Stimulated activated CD4-positive, alpha-beta T cell treated with anti-CD3 and anti-CD28 coated beads, Interleukin-1b, Interleukin-23, amount 100 ng/mL, for 4 hours (primary cell): ENCODE measurements around the gene MOBP.
"Not testable (repeated sequence)": the region's sequence is repeated elsewhere in the genome, so short reads cannot be mapped to it uniquely, and the experiment has no call there.

Experiments used
- DNase-seq, 2 donors: peaks; one replicate each; pipeline ENCODE4 v3.0.0-alpha.2; 2020; ENCODE audit warnings: low read depth in 2 of 2

MOBP gene

DNA sequence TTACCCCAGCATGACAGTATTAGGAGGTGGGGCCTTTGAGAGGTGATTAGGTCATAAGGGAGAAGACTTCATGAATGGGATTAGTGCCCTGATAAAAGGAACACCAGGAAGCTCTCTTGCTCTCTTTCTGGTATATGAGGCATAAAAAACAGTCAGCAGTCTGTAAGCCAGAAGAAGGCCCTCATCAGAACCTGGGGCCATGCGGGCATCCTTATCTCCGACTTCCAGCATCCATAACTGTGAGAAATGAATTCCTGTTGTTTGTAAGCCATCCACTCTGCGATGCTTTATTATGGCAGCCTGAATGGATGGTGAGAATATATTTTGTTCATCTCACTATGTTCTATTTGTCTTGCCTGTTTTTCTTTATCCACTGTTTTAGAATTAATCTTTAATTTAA lies 17.7 kb upstream of the MOBP start:
- DNase-seq = no peak

DNA sequence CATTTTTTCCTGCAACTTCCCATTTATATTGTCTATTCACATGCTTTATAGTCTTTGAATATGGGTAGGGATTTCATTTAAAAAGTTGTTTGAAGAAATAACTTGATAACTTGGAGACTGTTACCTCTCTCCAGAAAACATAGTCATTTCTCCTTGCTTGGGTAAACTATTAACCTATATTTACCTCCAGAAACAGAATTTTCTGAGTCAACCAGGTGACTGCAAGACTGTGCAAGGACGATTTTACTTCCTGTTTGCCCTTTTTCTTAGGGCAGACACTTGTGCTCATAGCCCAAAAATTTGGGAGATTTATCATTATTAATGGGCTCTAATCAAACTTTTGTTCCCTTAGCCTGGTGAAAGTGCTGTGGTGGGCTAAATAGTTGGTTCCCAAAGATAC lies 14.3 kb upstream of the MOBP start:
- DNase-seq = no peak

- not testable (repeated sequence) for DNase-seq
Observed at GRCh38 chr3:39453872-39454271, 13.6 kb upstream of the MOBP start.

- DNase-seq = no peak
Observed at GRCh38 chr3:39454591-39455217, 12.8 kb upstream of the MOBP start.

- DNase-seq = no peak
Observed at GRCh38 chr3:39456159-39456558, 11.3 kb upstream of the MOBP start.

DNA sequence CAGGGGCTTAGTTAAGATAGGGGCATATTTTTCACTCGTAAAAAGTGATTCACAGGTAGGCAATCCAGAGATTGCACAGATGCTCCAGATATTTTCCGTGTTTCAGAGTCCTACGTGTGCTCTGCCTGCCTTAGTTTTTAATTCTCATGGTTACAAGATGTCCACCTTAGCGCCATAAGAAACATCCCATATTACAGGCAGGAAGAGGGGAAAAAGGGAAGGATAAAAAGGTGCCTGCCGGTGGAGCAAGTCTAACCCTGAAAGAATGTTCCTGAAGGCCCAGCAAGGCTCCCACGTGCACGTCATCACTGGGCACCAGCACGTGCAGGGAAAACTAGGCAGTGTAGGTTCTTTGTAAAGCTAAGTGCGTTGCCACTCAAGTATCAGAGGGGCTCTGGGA lies 10.1 kb upstream of the MOBP start:
- DNase-seq = no peak

DNA sequence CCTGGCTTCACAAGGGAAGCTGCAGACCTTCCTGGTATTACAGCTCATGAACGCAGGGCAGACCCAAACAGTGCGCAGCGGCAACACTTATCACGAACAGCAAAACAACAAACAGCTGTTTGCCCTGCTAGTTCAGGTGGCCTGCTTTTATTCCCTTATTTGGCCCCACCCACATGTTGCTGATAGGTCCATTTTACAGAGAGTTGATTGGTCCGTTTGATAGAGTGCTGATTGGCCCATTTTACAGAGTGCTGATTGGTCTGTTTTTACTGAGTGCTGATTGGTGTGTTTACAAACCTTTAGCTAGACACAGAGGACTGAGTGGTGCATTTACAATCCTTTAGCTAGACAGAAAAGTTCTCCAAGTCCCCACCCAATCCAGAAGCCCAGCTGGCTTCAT lies 8.9 kb upstream of the MOBP start:
- DNase-seq = not testable (repeated sequence)

DNA sequence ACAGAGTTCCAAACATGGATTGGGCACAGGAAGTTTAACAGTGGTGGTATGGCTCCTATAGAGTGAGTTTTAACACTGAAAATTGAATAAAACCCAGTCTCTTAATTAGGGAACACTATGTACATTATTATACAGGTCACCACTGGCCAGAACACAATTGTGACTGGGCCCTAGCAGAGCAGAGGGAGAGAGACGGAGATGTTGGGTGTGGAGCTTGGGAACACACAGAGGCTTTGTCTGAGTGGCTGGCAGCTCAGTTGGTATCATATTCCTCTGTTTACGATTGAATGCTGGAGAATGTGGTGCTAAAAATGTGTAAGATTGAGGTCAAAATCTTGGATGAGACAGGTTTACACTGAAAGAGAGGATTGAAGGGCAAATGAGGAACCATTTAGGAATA lies 6.8 kb upstream of the MOBP start:
- no peak for DNase-seq

DNA sequence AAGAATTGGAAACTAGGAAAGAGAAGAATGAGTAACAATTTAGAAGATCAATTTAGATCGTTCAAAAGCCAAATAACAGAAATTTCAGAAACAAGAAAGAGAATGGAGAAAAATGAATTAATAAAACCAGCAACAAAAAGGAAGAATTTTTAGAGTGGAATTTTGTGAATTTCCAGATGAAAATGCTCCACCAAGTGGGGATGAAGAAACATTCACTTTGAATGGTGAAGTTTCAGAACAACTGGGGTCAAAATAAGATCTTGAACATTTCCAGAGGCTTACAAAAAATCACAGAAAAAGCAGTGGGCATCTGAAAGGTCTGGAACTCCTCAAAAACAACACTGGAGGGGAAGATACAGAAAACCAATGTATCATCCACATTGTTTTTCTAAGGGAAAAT lies 4.2 kb upstream of the MOBP start:
- no peak for DNase-seq

GRCh38 chr3:39466988-39467387 lies 492 bp upstream of the MOBP start:
- DNase-seq = no peak

DNA sequence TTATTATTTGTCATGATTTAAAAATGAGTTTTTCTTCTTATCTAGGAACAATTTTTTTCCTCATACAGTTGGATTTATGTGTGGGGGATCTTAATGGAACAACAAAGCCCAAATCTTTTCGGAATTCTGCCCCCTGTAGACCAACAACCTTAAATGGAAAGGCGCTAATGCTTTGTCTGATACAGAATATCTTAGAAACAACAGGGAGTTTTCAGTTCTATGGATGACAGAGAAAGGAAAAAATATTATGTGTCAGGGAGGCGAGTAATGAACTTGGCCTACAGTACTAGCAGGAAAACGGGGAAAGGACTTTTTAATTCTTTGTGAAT lies 592 bp downstream of the MOBP start:
- no peak for DNase-seq

DNA sequence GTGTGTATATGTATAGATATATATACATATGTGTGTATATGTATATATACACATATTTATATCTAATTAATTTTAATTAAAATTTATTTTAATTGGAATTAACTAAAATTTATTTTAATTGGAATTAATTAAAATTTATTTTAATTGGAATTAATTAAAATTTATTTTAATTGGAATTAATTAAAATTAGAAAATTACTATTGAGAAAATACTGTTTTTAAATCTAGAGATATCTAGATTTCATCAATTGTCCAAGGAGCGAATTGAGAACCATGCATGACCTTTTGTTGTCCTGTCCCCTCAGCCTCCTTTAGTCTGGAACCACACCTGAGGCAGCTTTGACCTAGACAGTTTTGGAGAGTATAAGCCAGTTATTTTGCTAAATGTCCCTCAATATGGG lies 1.8 kb downstream of the MOBP start:
- no peak for DNase-seq

GRCh38 chr3:39469945-39470344 lies 2.5 kb downstream of the MOBP start:
- DNase-seq = no peak

DNA sequence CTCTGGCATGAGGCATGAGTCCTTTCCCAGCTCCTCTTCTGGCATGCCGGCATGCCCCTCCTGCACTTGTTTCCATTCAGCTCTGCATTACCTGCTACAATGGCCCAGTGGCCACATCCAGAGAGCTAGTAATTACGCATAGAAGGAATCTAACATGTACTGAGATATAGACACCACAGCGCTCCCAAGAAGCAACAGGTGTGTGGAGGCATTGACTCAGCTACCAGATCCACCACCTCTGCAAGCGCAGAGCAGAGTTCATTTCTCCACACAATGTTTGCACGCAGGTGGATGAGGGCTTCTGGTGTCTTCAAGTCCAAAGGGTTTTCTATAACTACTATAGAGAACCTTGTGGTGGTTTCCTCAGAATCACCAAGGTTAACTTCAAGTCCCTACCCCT lies 4.2 kb downstream of the MOBP start:
- DNase-seq = no peak

GRCh38 chr3:39473452-39474125 lies 6.1 kb downstream of the MOBP start:
- no peak for DNase-seq

- DNase-seq = no peak
Observed at GRCh38 chr3:39474126-39474515, 6.6 kb downstream of the MOBP start.

- no peak for DNase-seq
Observed at GRCh38 chr3:39476783-39477182, 9.3 kb downstream of the MOBP start.

DNA sequence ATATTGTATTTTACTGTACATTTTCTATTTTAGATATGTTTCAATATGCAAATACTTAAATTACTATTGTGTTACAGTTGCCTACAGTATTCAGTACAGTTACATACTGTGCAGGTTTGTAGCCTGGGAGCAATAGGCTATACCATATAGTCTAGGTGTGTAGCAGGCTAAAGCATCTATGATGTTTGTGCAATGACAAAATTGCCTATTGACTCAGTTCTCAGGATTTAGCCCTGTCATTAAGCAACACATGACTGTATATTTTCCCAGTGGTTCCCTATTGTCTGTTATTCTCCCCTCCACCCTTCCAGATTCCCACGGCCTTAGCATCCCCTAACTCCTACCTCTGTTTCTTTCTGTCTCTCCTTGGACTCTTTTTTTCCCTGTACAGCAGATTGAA lies 10.7 kb downstream of the MOBP start:
- DNase-seq = no peak

GRCh38 chr3:39479701-39480414 lies 12.4 kb downstream of the MOBP start:
- DNase-seq = no peak

DNA sequence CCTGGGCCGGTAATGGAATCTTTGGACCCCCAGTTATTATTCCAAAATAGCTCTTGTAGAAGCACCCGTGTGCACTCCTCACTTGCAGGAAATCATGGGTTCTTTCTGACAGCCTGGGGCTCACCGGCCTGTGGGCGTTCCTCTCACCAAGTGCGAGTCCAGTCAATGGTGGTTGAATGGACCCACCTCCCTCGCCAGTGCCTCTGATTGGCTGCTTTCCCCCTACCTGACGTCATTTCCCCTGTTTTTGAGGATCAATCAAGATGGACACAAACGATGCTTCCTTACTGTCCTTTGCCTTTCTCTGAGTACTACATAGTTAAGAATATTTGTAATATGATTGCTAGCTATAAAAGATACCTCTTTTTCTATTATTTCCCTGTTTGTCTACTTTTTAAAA lies 18.1 kb downstream of the MOBP start:
- no peak for DNase-seq

GRCh38 chr3:39491014-39491413 lies 23.5 kb downstream of the MOBP start:
- no peak for DNase-seq

DNA sequence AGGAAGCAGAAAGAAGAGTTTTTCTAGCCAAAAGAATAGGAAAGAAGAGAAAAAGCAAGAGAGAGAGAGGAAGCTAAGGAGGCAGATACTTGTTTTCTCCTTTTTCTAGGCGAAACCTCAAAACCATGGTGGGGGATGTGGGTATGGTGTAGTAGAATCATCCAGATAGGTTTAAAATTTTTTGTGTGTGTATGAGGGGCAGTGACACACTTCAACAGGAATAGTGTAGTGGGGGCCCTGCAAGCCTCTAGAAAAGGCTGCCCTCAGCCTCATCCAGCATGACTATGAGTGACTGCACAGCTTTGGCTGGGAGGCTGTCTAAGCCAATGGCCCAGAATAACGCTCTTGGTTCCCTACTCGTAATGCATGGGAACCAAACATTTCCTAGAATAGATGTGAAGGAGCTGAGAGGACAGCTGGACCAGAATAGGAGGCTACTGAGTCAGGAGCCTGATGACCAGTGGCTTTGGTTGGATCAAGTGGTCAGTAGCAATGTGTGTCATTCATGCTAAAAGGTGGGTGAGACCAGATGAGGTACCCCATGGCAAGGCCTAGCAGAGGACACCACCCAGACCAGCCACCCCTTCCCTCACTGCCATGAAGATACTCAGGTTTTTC lies 24.4 kb downstream of the MOBP start:
- no peak for DNase-seq

- DNase-seq = no peak
Observed at GRCh38 chr3:39494781-39495180, 27.3 kb downstream of the MOBP start.
